Endothelial cell of umbilical vein (primary cell): ENCODE results near the gene GAS5. TPM values are rescaled to one million over a fixed set of nuclear protein-coding genes. Genes with fewer than 3 reads are reported as not detected.
"Not testable (repeated sequence)": the region's sequence is repeated elsewhere in the genome, so short reads cannot be mapped to it uniquely, and the experiment has no call there.

ENCODE experiments used
- BruUV-seq: library from RNA; stranded (reverse); fragments of 400-500 nt; replicated peaks from 2 replicates; lab custom pipeline; 2021; lab: Mats Ljungman, UMichigan
- CTCF ChIA-PET: fragments of 300-600, 350-600 bp; sonication (Branson Sonifier 250); formaldehyde crosslinking; loops from one replicate; lab custom pipeline; 2021; ENCODE audit warnings: antibody characterized with exemption, inconsistent platforms; lab: Charles Lee
- POLR2A ChIA-PET: fragments of 300-600, 350-600 bp; sonication (Branson Sonifier 250); formaldehyde crosslinking; loops from one replicate; lab custom pipeline; 2021; ENCODE audit warnings: antibody characterized with exemption, inconsistent platforms; lab: Charles Lee
- DNase-seq: peaks from one replicate; pipeline ENCODE4 v3.0.0-alpha.2; 2011; ENCODE audit warnings: low read depth, low spot score
- FAIRE-seq: peaks from 2 replicates; lab custom pipeline; 2011; peaks lifted over from hg19 to GRCh38; lab: Jason Lieb, UNC
- H2AFZ ChIP-seq: 2 replicates; pipeline ENCODE4 v1.6.0; 2012; ENCODE audit warnings: low read depth, low read length, control low read depth, inconsistent platforms
- H3K27ac ChIP-seq: 2 replicates; pipeline ENCODE4 v1.5.1; 2011; ENCODE audit warnings: low read depth, mild to moderate bottlenecking, control low read depth, low read length, moderate library complexity; ENCODE audit not compliant: insufficient read depth
- H3K27me3 ChIP-seq, 2 experiments: 2 replicates each; pipeline versions ENCODE4 v1.6.0 to v1.6.1; 2011; ENCODE audit warnings: low read length in 2 of 2, mixed read lengths in 1 of 2; ENCODE audit not compliant: control insufficient read depth in 2 of 2, insufficient read depth in 2 of 2
- H3K36me3 ChIP-seq, 2 experiments: 2 replicates in 1 of 2; 3 replicates in 1 of 2; pipeline ENCODE4 v1.5.1; 2011; ENCODE audit warnings: low read length in 2 of 2, mild to moderate bottlenecking in 1 of 2, moderate library complexity in 1 of 2; ENCODE audit not compliant: control insufficient read depth in 2 of 2, insufficient read depth in 2 of 2; ENCODE audit errors: extremely low read depth in 1 of 2
- H3K4me1 ChIP-seq: 3 replicates; pipeline ENCODE4 v1.5.1; 2011; ENCODE audit warnings: mild to moderate bottlenecking, low read length; ENCODE audit not compliant: control insufficient read depth, insufficient read depth; ENCODE audit errors: extremely low read depth
- H3K4me2 ChIP-seq: 2 replicates; pipeline ENCODE4 v1.6.1; 2011; ENCODE audit warnings: low read length, control low read depth, mixed read lengths; ENCODE audit not compliant: insufficient read depth
- H3K4me3 ChIP-seq, 3 experiments: fragments of 200-600 bp in 1 of 3; sonication (generic), shearing (Covaris generic) in 1 of 3; replicated peaks in 1 of 3; 2 replicates each; pipeline ENCODE4 v1.5.1; 2011 to 2016; ENCODE audit warnings: control low read depth in 3 of 3, low read length in 3 of 3, mild to moderate bottlenecking in 2 of 3, inconsistent platforms in 1 of 3, low read depth in 1 of 3, moderate library complexity in 1 of 3; ENCODE audit not compliant: insufficient read depth in 1 of 3
- H3K79me2 ChIP-seq: 2 replicates; pipeline ENCODE4 v1.6.0; 2012; ENCODE audit warnings: low read length, inconsistent platforms; ENCODE audit not compliant: control insufficient read depth, insufficient read depth
- H3K9ac ChIP-seq: replicated peaks from 2 replicates; pipeline ENCODE3; 2011; ENCODE audit warnings: low read length, control low read depth; ENCODE audit not compliant: insufficient read depth; ENCODE audit errors: extremely low read depth
- H3K9me1 ChIP-seq: replicated peaks from 3 replicates; pipeline ENCODE4 v1.6.0; 2011; ENCODE audit warnings: mild to moderate bottlenecking, low read length; ENCODE audit not compliant: control insufficient read depth, insufficient read depth; ENCODE audit errors: extremely low read depth
- H3K9me3 ChIP-seq: replicated peaks from 2 replicates; pipeline ENCODE4 v1.5.1; 2012; ENCODE audit warnings: low read length, inconsistent platforms; ENCODE audit not compliant: control insufficient read depth, insufficient read depth
- H4K20me1 ChIP-seq: replicated peaks from 2 replicates; pipeline ENCODE3; 2011; ENCODE audit warnings: mild to moderate bottlenecking, low read length; ENCODE audit not compliant: control insufficient read depth, insufficient read depth; ENCODE audit errors: extremely low read depth
- EZH2 ChIP-seq: IDR thresholded peaks from 2 replicates; pipeline ENCODE4 v1.6.1; 2012; ENCODE audit warnings: borderline replicate concordance, low read depth, mild to moderate bottlenecking, moderate library complexity, low read length, inconsistent platforms; ENCODE audit not compliant: severe bottlenecking
- POLR2A ChIP-seq: IDR thresholded peaks from 2 replicates; pipeline ENCODE4 v1.6.1; 2012; ENCODE audit warnings: low read depth, mild to moderate bottlenecking, control low read depth, low read length
- POLR2AphosphoS5 ChIP-seq: IDR thresholded peaks from 2 replicates; pipeline ENCODE4 v1.6.1; 2012; ENCODE audit warnings: low read depth, mild to moderate bottlenecking, control low read depth, low read length, moderate library complexity; ENCODE audit not compliant: insufficient read depth
- dilution Hi-C: fragments of 300-500 bp; cut with MboI; formaldehyde crosslinking; loops from one replicate; pipeline ENCODE4 v1.15.0; 2019; ENCODE audit warnings: low sequenced_read_pairs; ENCODE audit not compliant: extremely low pct_ligation_motif_present
- intact Hi-C: fragments of 100-400 bp; cut with micrococcal nuclease; formaldehyde crosslinking; loops from one replicate; pipeline ENCODE4 v1.10.0; 2022
- polyA plus RNA-seq, 4 experiments: library from polyadenylated mRNA; depleted of rRNA in 3 of 4; stranded (reverse) in 3 of 4; unstranded in 1 of 4; fragments of >200 nt; gene quantifications; 2 replicates each; pipeline versions ENCODE4 v1.2.1 to v1.2.3, GENCODE V29; 2011 to 2012; ENCODE audit warnings: missing spikeins in 1 of 4
- total RNA-seq: library from RNA; stranded (reverse); gene quantifications from 2 replicates; pipeline ENCODE4 v1.2.3, GENCODE V29; 2021

Gene GAS5
- total and polyA plus RNA-seq, 2 donors (not counting 3 experiments of a cell fraction or from before 2014, with no cell fraction given): 343 to 492 TPM

DNA sequence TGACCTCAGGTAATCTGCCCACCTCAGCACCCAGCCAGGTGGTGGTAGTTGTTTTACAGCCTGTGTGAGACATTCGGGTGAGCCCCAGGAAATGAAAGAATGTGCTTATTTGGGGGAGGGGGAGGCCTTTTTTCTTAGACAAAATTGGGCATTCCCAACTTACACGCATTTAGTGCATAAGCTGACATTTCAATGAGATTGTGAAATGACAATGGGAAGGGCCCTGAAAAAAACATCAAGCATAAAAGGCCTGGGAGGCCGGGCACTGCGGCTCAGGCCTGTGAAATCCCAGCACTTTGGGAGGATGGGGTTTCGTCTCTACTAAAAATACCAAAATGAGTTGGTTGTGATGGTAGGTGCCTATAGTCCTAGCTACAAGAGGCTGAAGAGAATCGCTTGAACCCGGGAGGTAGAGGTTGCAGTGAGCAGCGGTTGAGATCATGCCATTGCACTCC is 5.0 kb downstream of the GAS5 start:
- H3K4me1 ChIP-seq: peaks cover 19% of the 10 kb centered on the region
- BruUV-seq: no TSS peak
- intact Hi-C loops (no loop called here), dilution Hi-C loops (no loop called here)
- H4K20me1 ChIP-seq: peaks cover 8% of the 10 kb centered on the region
- ChIA-PET POLR2A (interaction anchor here (0.5 kb wide), 1 partner anchor 89 kb away, joined by 3 read pairs; no protein-coding TSS in a partner anchor), CTCF (interaction anchor here (1.0 kb wide), 1 partner anchor 433 kb away, joined by 3 read pairs; no protein-coding TSS in a partner anchor)
- H3K9me1 ChIP-seq: no peaks in the 10 kb centered on the region
- no peaks in the 10 kb centered on the region for H3K27me3 ChIP-seq
- H3K9ac ChIP-seq: no peak overlapping the region
- no peak for TF ChIP-seq EZH2
- peak; percentile 17 for TF ChIP-seq POLR2AphosphoS5
- peaks cover 18 to 40% of the 10 kb centered on the region in 2 experiments for H3K36me3 ChIP-seq
- H3K4me3 ChIP-seq: no peak overlapping the region
- DNase-seq (no peak), FAIRE-seq (no peak)
- no peak overlapping the region for H2AFZ ChIP-seq
- H3K79me2 ChIP-seq: peaks cover 37% of the 10 kb centered on the region
- no peak overlapping the region for H3K27ac ChIP-seq
- no peaks in the 10 kb centered on the region for H3K9me3 ChIP-seq
- no peak overlapping the region for H3K4me2 ChIP-seq

DNA sequence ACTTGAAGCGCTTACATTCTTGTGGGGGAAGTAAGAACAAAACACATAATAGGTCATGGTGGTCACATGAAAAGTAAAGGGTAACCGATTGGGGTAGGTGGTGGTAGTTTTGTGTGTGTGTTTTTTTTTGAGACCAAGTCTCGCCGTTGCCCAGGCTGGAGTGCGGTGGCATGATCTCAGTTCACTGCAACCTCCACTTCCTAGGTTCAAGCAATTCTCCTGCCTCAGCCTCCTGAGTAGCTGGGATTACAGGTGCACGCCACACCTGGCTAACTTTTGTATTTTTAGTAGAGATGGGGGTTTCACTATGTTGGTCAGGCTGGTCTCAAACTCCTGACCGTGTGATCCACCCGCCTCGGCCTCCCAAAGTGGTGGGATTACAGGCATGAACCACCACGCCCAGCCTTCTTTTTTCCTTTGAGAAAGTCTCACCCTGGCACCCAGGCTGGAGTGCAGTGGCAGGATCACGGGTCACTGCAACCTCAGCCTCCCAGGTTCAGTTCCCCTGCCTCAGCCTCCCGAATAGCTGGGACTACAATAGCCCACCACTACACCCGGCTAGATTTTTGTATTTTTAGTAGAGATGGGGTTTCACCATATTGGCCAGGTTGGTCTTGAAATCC is 5.5 kb downstream of the GAS5 start:
- H3K4me2 ChIP-seq, H4K20me1 ChIP-seq, H3K4me3 ChIP-seq, FAIRE-seq, CTCF ChIA-PET, H3K9ac ChIP-seq, H3K27ac ChIP-seq, H3K9me1 ChIP-seq, DNase-seq, BruUV-seq, intact Hi-C loops, H2AFZ ChIP-seq, dilution Hi-C loops, H3K9me3 ChIP-seq, H3K27me3 ChIP-seq: not testable (repeated sequence)
- POLR2A ChIA-PET: interaction anchor here (0.5 kb wide), 1 partner anchor 89 kb away, joined by 3 read pairs; no protein-coding TSS in a partner anchor
- TF ChIP-seq POLR2AphosphoS5: peak; percentile 20
- TF ChIP-seq POLR2A: peak; percentile 68
- H3K79me2 ChIP-seq: peaks cover 32% of the 10 kb centered on the region
- H3K36me3 ChIP-seq: peaks cover 18 to 45% of the 10 kb centered on the region in 2 experiments
- peaks cover 19% of the 10 kb centered on the region for H3K4me1 ChIP-seq
